ENCODE measurements around the gene PRX.

PRX gene

GRCh38 chr19:40383668-40384248, 29.4 kb downstream of the PRX start:
- no peaks in the 10 kb centered on the region; the same call in 1 of the 2 replicates for H4K20me1 ChIP-seq (ENCODE audit: insufficient read depth, low read length)
- H3K4me3 ChIP-seq (ENCODE audit: low read depth in 1 of 2, low read length in 2 of 2): no peak overlapping the region

GRCh38 chr19:40381321-40381720, 31.9 kb downstream of the PRX start:
- no peaks in the 10 kb centered on the region for H3K4me1 ChIP-seq (ENCODE audit: insufficient read depth, low read length)

More at GRCh38 chr19:40383668-40384248, 29.4 kb downstream of the PRX start:
- ATAC-seq (ENCODE audit: insufficient read depth, low read depth) (no peak), DNase-seq (no peak)
- no peak overlapping the region for H2AFZ ChIP-seq (ENCODE audit: low read depth, low read length)
- H3K4me1 ChIP-seq (ENCODE audit: insufficient read depth, low read length): no peaks in the 10 kb centered on the region
- H3K36me3 ChIP-seq (ENCODE audit: insufficient read depth, low read length): no peaks in the 10 kb centered on the region
- TF ChIP-seq CTCF (IDR thresholded peaks at IDR 0.05; ENCODE audit: borderline replicate concordance, extremely low read depth, low read length, poor library complexity, severe bottlenecking) (no peak), EZH2 (IDR thresholded peaks at IDR 0.05; ENCODE audit: borderline replicate concordance, low read depth, low read length, severe bottlenecking) (no peak)
- no peak overlapping the region for H3K9ac ChIP-seq (ENCODE audit: low read depth, low read length)
- no peaks in the 10 kb centered on the region for H3K79me2 ChIP-seq (ENCODE audit: insufficient read depth, low read length)
- no peaks in the 10 kb centered on the region for H3K27me3 ChIP-seq (ENCODE audit: insufficient read depth, low read length, poor library complexity)
- H3K4me2 ChIP-seq (ENCODE audit: insufficient read depth, low read length): no peak overlapping the region
- H3K27ac ChIP-seq (ENCODE audit: low read length): no peak overlapping the region
- no peaks in the 10 kb centered on the region for H3K9me3 ChIP-seq (ENCODE audit: insufficient read depth, low read length, severe bottlenecking)

GRCh38 chr19:40380199-40381037, 32.8 kb downstream of the PRX start:
- Histone ChIP-seq H3K27ac (ENCODE audit: low read length) (no peak overlapping the region), H3K4me2 (ENCODE audit: insufficient read depth, low read length) (no peak overlapping the region), H2AFZ (ENCODE audit: low read depth, low read length) (no peak overlapping the region), H3K79me2 (ENCODE audit: insufficient read depth, low read length) (no peaks in the 10 kb centered on the region), H4K20me1 (ENCODE audit: insufficient read depth, low read length) (no peaks in the 10 kb centered on the region; the same call in 1 of the 2 replicates), H3K27me3 (ENCODE audit: insufficient read depth, low read length, poor library complexity) (no peaks in the 10 kb centered on the region), H3K36me3 (ENCODE audit: insufficient read depth, low read length) (0 out of 2 replicates have a peak, but pooled peaks cover 3% of the 10 kb centered on the region), H3K4me3 (ENCODE audit: low read depth in 1 of 2, low read length in 2 of 2) (no peak overlapping the region), H3K4me1 (ENCODE audit: insufficient read depth, low read length) (no peaks in the 10 kb centered on the region), H3K9me3 (ENCODE audit: insufficient read depth, low read length, severe bottlenecking) (no peaks in the 10 kb centered on the region), H3K9ac (ENCODE audit: low read depth, low read length) (no peak overlapping the region)
- TF ChIP-seq EZH2 (IDR thresholded peaks at IDR 0.05; ENCODE audit: borderline replicate concordance, low read depth, low read length, severe bottlenecking): no peak
- no peak for TF ChIP-seq CTCF (IDR thresholded peaks at IDR 0.05; ENCODE audit: borderline replicate concordance, extremely low read depth, low read length, poor library complexity, severe bottlenecking)
- ATAC-seq (ENCODE audit: insufficient read depth, low read depth): no peak
- DNase-seq: no peak

More at GRCh38 chr19:40381321-40381720, 31.9 kb downstream of the PRX start:
- no peak overlapping the region for H3K4me2 ChIP-seq (ENCODE audit: insufficient read depth, low read length)
- H3K4me3 ChIP-seq (ENCODE audit: low read depth in 1 of 2, low read length in 2 of 2): no peak overlapping the region
- no peak for ATAC-seq (ENCODE audit: insufficient read depth, low read depth)
- no peak overlapping the region for H3K27ac ChIP-seq (ENCODE audit: low read length)
- DNase-seq: no peak
- no peak overlapping the region for H3K9ac ChIP-seq (ENCODE audit: low read depth, low read length)
- H3K79me2 ChIP-seq (ENCODE audit: insufficient read depth, low read length): no peaks in the 10 kb centered on the region
- H3K9me3 ChIP-seq (ENCODE audit: insufficient read depth, low read length, severe bottlenecking): no peaks in the 10 kb centered on the region
- no peaks in the 10 kb centered on the region for H3K27me3 ChIP-seq (ENCODE audit: insufficient read depth, low read length, poor library complexity)
- 0 out of 2 replicates have a peak, but pooled peaks cover 3% of the 10 kb centered on the region for H3K36me3 ChIP-seq (ENCODE audit: insufficient read depth, low read length)
- TF ChIP-seq EZH2 (IDR thresholded peaks at IDR 0.05; ENCODE audit: borderline replicate concordance, low read depth, low read length, severe bottlenecking) (no peak), CTCF (IDR thresholded peaks at IDR 0.05; ENCODE audit: borderline replicate concordance, extremely low read depth, low read length, poor library complexity, severe bottlenecking) (no peak)
- no peak overlapping the region for H2AFZ ChIP-seq (ENCODE audit: low read depth, low read length)
- no peaks in the 10 kb centered on the region; the same call in 1 of the 2 replicates for H4K20me1 ChIP-seq (ENCODE audit: insufficient read depth, low read length)
